ENCODE results near the gene OLIG3. TPM values are rescaled to one million over a fixed set of nuclear protein-coding genes. Genes with fewer than 3 reads are reported as not detected.

Gene OLIG3
- total RNA-seq, 3 donors from 2014 or later, result not detected

DNA sequence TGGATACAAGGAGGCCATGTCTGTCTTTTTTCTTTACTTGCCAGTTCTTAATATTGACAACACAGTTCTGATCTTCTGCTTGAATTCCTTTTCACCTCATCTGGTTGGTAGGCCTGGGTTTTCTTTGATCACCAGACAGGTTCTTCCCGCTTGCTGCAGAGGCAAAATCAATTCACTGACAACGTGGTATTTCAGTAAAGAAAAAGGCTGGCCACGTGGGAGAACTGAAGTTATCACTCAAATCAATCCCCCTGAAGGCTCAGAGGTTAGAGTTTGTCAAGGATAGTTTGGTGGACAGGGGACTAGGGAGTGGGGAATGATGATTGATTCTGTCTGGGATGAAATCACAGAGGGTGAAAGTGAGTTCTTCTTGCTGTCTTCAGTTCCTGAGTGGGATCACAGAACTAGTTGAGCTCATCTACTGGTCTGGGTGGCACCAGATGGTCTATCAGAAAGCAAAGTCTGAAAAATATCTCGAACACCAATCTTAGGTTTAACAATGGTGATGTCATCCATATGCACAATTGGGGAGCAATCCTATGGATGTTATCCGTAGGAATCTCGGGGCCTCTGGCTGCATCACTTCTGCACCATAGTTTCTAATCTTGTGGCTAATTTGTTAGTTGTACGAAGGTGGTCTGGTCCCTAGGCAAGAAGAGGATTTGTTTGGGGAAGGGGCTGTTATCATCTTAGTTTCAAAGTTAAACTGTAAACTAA is 37.3 kb upstream of the OLIG3 start:
- ATAC-seq (no peak), DNase-seq (no peak)
- Histone ChIP-seq H3K4me1 (ENCODE audit: low read depth) (no peaks in the 10 kb centered on the region), H3K4me3 (no peak overlapping the region), H3K9me3 (no peaks in the 10 kb centered on the region), H3K36me3 (ENCODE audit: low read depth) (no peaks in the 10 kb centered on the region)
- intact Hi-C loops (cut with DNase I, micrococcal nuclease), result no loop called here
- TF ChIP-seq, protein P1, sequence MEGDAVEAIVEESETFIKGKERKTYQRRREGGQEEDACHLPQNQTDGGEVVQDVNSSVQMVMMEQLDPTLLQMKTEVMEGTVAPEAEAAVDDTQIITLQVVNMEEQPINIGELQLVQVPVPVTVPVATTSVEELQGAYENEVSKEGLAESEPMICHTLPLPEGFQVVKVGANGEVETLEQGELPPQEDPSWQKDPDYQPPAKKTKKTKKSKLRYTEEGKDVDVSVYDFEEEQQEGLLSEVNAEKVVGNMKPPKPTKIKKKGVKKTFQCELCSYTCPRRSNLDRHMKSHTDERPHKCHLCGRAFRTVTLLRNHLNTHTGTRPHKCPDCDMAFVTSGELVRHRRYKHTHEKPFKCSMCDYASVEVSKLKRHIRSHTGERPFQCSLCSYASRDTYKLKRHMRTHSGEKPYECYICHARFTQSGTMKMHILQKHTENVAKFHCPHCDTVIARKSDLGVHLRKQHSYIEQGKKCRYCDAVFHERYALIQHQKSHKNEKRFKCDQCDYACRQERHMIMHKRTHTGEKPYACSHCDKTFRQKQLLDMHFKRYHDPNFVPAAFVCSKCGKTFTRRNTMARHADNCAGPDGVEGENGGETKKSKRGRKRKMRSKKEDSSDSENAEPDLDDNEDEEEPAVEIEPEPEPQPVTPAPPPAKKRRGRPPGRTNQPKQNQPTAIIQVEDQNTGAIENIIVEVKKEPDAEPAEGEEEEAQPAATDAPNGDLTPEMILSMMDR (IDR thresholded peaks at IDR 0.05), result no peak

DNA sequence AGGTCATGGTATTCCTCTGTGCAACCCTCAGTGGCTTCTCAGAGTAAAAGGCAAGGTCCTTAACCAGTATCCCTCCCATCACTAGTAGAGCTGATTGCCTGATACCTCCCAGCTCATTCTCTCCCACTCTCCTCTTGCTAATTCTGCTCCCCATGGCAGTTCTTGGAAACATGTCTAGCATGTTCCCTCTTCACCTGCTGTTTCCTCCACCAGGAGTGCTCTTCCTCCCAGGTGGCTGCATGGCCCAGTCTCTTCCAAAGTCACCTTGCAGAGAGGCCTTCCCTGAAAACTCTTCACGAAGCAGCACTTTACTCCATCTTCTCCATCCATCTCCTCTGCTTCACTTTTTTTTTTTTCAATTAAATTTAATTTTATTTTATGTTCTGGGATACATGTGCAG is 36.2 kb upstream of the OLIG3 start:
- H3K36me3 ChIP-seq (ENCODE audit: low read depth), result no peaks in the 10 kb centered on the region
- DNase-seq (no peak), ATAC-seq (no peak)
- no peaks in the 10 kb centered on the region for H3K4me1 ChIP-seq (ENCODE audit: low read depth)
- TF ChIP-seq, protein P1 (IDR thresholded peaks at IDR 0.05), result no peak
- intact Hi-C loops (cut with DNase I, micrococcal nuclease), result no loop called here
- H3K4me3 ChIP-seq, result no peak overlapping the region
- H3K9me3 ChIP-seq, result peaks cover 3% of the 10 kb centered on the region

- no peak overlapping the region for H3K4me3 ChIP-seq
These were observed 28.6 kb upstream of the OLIG3 start for GRCh38 chr6:137522831-137523230.

GRCh38 chr6:137522198-137522798 is 28.1 kb upstream of the OLIG3 start:
- TF ChIP-seq, protein P1 (IDR thresholded peaks at IDR 0.05), result no peak
- H3K4me3 ChIP-seq, result no peak overlapping the region
- intact Hi-C loops (cut with DNase I, micrococcal nuclease), result no loop called here
- no peak for ATAC-seq
- H3K9me3 ChIP-seq, result peaks cover 3% of the 10 kb centered on the region
- no peak for DNase-seq
- no peaks in the 10 kb centered on the region for H3K36me3 ChIP-seq (ENCODE audit: low read depth)
- H3K4me1 ChIP-seq (ENCODE audit: low read depth), result no peaks in the 10 kb centered on the region

More at GRCh38 chr6:137522831-137523230, 28.6 kb upstream of the OLIG3 start:
- Histone ChIP-seq H3K9me3 (peaks cover 3% of the 10 kb centered on the region), H3K36me3 (ENCODE audit: low read depth) (no peaks in the 10 kb centered on the region), H3K4me1 (ENCODE audit: low read depth) (no peaks in the 10 kb centered on the region)
- DNase-seq, result no peak
- TF ChIP-seq, protein P1 (IDR thresholded peaks at IDR 0.05), result no peak
- ATAC-seq, result no peak
- intact Hi-C loops (cut with DNase I, micrococcal nuclease), result no loop called here

- Histone ChIP-seq H3K36me3 (ENCODE audit: low read depth) (no peaks in the 10 kb centered on the region), H3K4me1 (ENCODE audit: low read depth) (no peaks in the 10 kb centered on the region), H3K4me3 (no peak overlapping the region), H3K9me3 (no peaks in the 10 kb centered on the region)
- intact Hi-C loops (cut with DNase I, micrococcal nuclease), result no loop called here
- no peak for DNase-seq
- TF ChIP-seq, protein P1 (IDR thresholded peaks at IDR 0.05), result no peak
- ATAC-seq, result no peak
These were observed 26.3 kb upstream of the OLIG3 start for GRCh38 chr6:137520520-137520919.
